Measurements from ENCODE around the gene HLA-DQA1. TPM values are rescaled to one million over a fixed set of nuclear protein-coding genes. Genes with fewer than 3 reads are reported as not detected.

The HLA-DQA1 gene
- total and polyA plus RNA-seq, 9 of the 15 experiments (the other 6 are each of a cell fraction or from before 2014, with no cell fraction given) = 0.04 to 0.49 TPM; not detected in 7

- TF ChIP-seq ZNF318 (IDR thresholded peaks at IDR 0.05; ENCODE audit: borderline replicate concordance in 1 of 2, low read depth in 1 of 2) (no peak), POLR2AphosphoS5 (IDR thresholded peaks at IDR 0.05; ENCODE audit: control insufficient read depth, insufficient read depth, low read depth, low read length) (no peak), NCOA1 (IDR thresholded peaks at IDR 0.05; ENCODE audit: low read depth) (no peak), ELK1 (CRISPR knock-in tag; IDR thresholded peaks at IDR 0.05) (no peak), ETS2 (tag; IDR thresholded peaks at IDR 0.05; ENCODE audit: borderline replicate concordance, poor library complexity, severe bottlenecking) (no peak), ZFP1 (CRISPR knock-in tag; IDR thresholded peaks at IDR 0.05) (no peak), E2F8 (IDR thresholded peaks at IDR 0.05; ENCODE audit: low read depth, partially characterized antibody) (no peak), TRIM28 (IDR thresholded peaks at IDR 0.05) (no peak), NFE2 (IDR thresholded peaks at IDR 0.05; ENCODE audit: low read depth) (no peak), ZNF347 (CRISPR knock-in tag; IDR thresholded peaks at IDR 0.05; ENCODE audit: low read depth) (no peak), CREB3L1 (IDR thresholded peaks at IDR 0.05; ENCODE audit: borderline replicate concordance, low read depth) (no peak)
These were observed 26.4 kb upstream of the HLA-DQA1 start (continued) for GRCh38 chr6:32610682-32611296.
